HUES64 (cell line): ENCODE data around the gene NOA1.

Experiments used
- H3K27ac ChIP-seq: 2 replicates; pipeline ENCODE4 v1.7.0; 2013; ENCODE audit warnings: low read depth, low read length, inconsistent platforms
- H3K27me3 ChIP-seq: 2 replicates; pipeline ENCODE4 v1.6.1; 2013; ENCODE audit warnings: mild to moderate bottlenecking, low read length; ENCODE audit not compliant: insufficient read depth
- H3K36me3 ChIP-seq: 2 replicates; pipeline ENCODE4 v1.6.1; 2013; ENCODE audit warnings: mild to moderate bottlenecking, low read length; ENCODE audit not compliant: insufficient read depth
- H3K4me1 ChIP-seq: 2 replicates; pipeline ENCODE4 v1.6.1; 2013; ENCODE audit warnings: mild to moderate bottlenecking, low read length, moderate library complexity; ENCODE audit not compliant: insufficient read depth
- H3K4me3 ChIP-seq: 2 replicates; pipeline ENCODE4 v1.5.1; 2013; ENCODE audit warnings: mild to moderate bottlenecking, low read length, moderate library complexity
- H3K9ac ChIP-seq: 2 replicates; pipeline ENCODE4 v1.6.1; 2013; ENCODE audit warnings: mild to moderate bottlenecking, low read depth, low read length
- H3K9me3 ChIP-seq: 2 replicates; pipeline ENCODE4 v1.6.1; 2013; ENCODE audit warnings: low read depth, low read length; ENCODE audit not compliant: insufficient read depth
- WGBS: fragments of 150-250, 120-280 bp; methylation state at CpG from one replicate; pipeline ENCODE4 v1.1.7; 2013; ENCODE audit warnings: missing lambda C conversion rate; 5-methylcytosine and 5-hydroxymethylcytosine counted together

NOA1 gene

DNA sequence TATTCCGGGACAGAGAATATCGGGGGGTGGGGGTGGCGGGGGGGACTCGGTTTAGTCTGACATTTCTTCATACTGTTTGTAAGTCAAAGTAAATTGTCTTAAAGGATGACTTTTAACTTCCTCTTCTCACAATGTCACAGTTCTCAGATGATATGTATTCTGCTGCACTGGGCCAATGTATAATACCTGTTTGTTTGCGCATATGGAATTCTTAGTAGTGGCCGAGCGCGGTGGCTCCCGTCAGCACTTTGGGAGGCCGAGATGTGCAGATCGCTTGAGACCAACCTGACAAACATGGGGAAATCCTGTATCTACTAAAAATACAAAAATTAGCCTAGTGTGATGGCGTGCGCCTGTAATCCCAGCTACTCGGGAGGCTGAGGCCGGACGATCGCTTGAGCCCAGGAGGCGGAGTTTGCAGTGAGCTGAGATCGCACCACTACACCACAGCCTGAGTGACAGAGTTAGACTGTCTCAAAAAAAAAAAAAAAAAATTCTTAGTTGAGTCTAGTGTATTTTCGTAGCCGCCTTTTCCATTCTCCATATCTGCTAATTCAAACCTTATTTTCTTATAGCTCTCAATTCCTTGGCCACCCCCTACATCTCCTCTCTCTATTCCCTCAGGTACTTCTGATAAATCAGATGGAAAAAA lies 2.1 kb upstream of the NOA1 start:
- Histone ChIP-seq H3K27ac (no peak overlapping the region), H3K36me3 (peaks cover under 1% of the 10 kb centered on the region; the same call in 1 of the 2 replicates), H3K27me3 (no peaks in the 10 kb centered on the region), H3K4me1 (no peaks in the 10 kb centered on the region), H3K4me3 (peak overlapping the region; percentile 73), H3K9ac (peak overlapping the region; percentile 90; the same call in 1 of the 2 replicates), H3K9me3 (no peaks in the 10 kb centered on the region)
- WGBS: 15% methylated on average over 20 of the region's 21 CpGs

DNA sequence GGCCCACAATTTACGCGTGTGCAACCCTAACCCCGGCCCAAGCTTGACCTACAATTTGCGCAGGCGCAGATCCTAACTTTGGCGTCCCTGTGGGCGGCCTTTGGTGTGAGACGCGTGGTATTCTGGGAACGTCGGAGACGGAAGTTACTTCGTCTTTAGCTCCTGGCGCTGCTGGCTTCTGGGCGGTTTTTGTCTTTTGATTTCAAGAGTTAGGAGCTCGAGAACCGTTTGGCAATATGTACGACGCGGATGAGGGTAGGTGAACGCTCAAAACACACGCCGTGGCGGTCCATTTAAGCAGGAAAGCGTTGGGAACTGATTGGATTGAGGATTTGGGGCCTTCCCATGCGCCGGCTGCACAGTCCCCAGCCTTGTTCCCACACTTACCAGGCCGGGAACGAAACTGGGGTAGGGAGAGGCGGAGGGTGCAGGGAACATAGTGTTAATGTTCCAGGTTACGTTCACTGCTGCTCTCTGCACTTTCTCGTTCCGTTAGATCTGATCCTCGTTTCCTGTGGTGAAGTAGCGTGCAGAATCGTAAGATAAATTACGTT lies 1.4 kb upstream of the NOA1 start, which contains the start of gene POLR2B:
Gene POLR2B (plus strand): TSS at position 147 of the 554 bp plus-strand sequence. CDS start 90 bp downstream, at position 237.
- Histone ChIP-seq H3K27me3 (no peaks in the 10 kb centered on the region), H3K9ac (peak within 1 kb of the TSS; percentile 90), H3K36me3 (peaks cover 6% of the 10 kb centered on the region), H3K27ac (peak within 1 kb of the TSS; percentile 87), H3K4me1 (no peaks in the 10 kb centered on the region), H3K9me3 (no peaks in the 10 kb centered on the region), H3K4me3 (peak within 1 kb of the TSS; percentile 73)
- 1% methylated on average over 37 of the region's 37 CpGs for WGBS

DNA sequence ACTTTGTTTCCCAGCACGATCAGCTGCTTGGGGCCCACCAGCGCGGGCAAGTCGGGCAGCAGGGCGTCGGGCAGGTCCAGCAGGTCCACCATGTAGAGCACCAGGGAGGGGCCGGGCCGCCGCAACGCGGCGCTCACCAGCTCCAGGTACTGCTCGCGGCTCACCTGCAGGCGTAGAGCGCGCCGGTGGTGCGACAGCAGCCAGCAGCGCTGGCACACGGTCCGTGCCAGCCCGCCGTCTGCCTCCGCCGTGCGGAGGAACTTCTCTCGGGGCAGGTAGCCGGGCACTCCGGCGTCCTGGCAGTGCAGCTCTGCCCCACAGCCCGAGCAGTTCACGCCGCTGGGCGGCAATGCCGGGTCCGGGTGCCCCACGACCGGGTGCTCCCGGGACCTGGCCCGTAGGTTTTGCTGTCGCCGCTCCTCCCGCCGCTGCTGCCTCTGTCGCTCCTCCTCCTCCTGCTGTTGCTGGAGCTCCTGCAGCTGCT lies 527 bp downstream of the NOA1 start:
- Histone ChIP-seq H3K27me3 (no peaks in the 10 kb centered on the region), H3K36me3 (peaks cover 26% of the 10 kb centered on the region), H3K9ac (peak overlapping the region; percentile 81), H3K9me3 (no peaks in the 10 kb centered on the region), H3K27ac (no peak overlapping the region), H3K4me1 (no peaks in the 10 kb centered on the region), H3K4me3 (peak overlapping the region; percentile 73)
- WGBS: under 1% methylated on average over 46 of the region's 46 CpGs

DNA sequence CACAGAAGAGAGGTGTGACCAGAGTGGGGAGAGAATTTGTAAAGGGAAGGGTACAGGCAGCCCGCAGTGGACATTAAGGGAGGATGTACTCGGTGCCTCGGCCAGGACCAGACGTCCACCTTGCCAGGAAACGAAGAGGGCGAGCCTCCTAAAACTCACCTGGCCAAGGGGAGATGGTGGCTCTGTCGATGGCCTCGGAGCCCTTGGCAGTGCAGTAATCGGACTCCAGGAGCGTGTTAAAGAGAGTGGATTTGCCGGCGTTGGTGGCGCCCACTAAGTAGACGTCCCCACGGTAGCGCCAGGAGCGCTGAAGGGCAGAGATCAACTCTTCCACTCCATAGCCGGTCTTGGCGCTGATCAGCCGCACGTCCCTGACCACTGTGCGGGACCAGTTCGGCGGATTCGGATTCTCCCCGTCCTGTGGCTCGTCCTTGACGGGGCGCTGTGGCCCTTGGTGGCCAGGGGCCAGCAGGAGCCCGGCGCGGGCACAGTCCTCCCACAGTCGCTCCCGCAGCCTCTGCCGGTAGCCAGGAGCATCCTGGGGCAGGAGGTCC lies 1.0 kb downstream of the NOA1 start:
- Histone ChIP-seq H3K27ac (no peak overlapping the region), H3K27me3 (no peaks in the 10 kb centered on the region), H3K36me3 (peaks cover 29% of the 10 kb centered on the region), H3K4me1 (no peaks in the 10 kb centered on the region), H3K9ac (peak overlapping the region; percentile 81), H3K4me3 (peak overlapping the region; percentile 73), H3K9me3 (no peaks in the 10 kb centered on the region)
- WGBS: 5% methylated on average over 35 of the region's 35 CpGs

DNA sequence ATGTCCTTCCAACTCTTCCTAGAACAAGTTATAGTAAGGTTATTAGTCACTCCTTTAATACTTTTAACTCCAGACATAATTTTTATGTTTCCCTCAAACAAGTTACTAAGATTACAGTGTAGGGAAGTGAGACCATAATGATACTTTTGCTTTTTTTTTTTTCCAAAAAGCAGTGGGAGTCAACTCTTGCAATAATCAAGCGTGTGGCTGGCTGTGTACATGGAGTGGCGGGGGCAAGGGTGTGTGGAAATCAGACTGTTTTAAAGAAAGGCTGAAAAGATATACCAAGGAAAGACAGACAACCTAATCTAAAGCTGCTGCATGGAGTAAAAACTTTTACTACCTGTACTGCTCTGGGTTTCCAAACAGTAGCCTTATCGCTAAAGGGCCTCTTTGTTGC lies 4.1 kb downstream of the NOA1 start:
- peaks cover 58% of the 10 kb centered on the region for H3K36me3 ChIP-seq
- H3K4me3 ChIP-seq: no peak overlapping the region
- WGBS: 91% methylated on average over 3 of the region's 3 CpGs

DNA sequence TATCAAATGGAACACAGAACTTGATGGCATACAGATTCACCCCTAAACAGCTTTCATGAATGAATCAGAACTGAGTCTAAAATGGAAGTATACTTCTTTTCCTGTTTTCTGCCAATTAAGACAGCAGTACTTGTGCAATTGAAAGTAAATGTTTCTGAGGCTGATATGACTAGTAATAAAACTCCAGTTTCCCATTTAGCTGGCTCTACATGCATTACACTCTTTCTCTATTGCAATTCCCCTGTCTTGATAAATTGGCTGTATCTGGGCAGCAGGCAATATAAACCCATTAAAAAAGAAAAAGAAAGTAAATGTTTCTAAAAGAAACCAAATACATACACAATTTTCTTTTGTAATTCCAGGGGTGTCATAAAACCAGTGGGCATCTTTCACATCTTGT lies 4.6 kb downstream of the NOA1 start:
- Histone ChIP-seq H3K9me3 (no peaks in the 10 kb centered on the region), H3K9ac (no peak overlapping the region), H3K27ac (no peak overlapping the region), H3K4me1 (no peaks in the 10 kb centered on the region), H3K27me3 (no peaks in the 10 kb centered on the region), H3K36me3 (peaks cover 63% of the 10 kb centered on the region), H3K4me3 (no peak overlapping the region)

More for the DNA sequence above, 4.1 kb downstream of the NOA1 start:
- H3K27me3 ChIP-seq: no peaks in the 10 kb centered on the region
- no peak overlapping the region for H3K27ac ChIP-seq
- no peaks in the 10 kb centered on the region for H3K4me1 ChIP-seq
- H3K9ac ChIP-seq: no peak overlapping the region
- H3K9me3 ChIP-seq: no peaks in the 10 kb centered on the region

DNA sequence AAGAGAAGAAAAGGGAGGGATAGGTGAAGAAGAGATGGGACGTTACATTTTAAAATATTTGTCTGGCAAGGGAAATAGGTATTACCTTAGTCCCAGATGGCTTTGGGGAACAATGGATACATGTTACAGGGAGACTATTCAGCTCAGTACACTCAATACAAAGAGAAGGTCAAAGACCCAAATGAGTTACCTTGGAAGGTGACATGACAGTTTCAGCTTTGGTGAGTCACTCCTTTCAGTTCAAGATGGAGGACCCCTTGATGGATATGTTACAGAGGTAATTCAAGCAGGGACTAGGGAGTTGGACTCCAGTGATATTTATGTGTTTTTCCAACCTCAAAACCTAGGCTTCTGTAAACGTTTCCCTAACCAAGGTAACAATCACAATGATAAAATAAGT lies 5.0 kb downstream of the NOA1 start:
- Histone ChIP-seq H3K9ac (no peak overlapping the region), H3K4me1 (no peaks in the 10 kb centered on the region), H3K4me3 (no peak overlapping the region), H3K27ac (no peak overlapping the region), H3K36me3 (peaks cover 66% of the 10 kb centered on the region), H3K27me3 (no peaks in the 10 kb centered on the region), H3K9me3 (no peaks in the 10 kb centered on the region)
- WGBS: 94% methylated on average over 1 of the region's 2 CpGs

DNA sequence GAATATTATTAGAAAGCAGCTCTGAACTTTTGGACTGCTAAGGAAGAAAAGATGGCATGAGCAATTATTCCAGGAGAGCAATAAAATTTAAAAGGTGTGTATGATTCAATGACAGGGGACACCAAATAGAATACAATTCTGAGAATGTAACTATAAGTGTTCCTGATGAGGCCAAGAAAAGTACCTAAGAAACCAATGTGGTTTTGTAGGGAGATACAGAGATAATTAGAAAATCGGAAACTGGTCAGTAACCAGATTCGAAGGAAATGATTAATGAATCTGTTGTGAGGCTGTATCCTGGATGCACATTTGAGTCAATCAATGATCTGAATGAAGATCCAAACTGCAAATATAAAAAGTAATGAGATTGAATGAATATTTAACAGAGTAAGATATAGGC lies 6.0 kb downstream of the NOA1 start:
- no peak overlapping the region for H3K27ac ChIP-seq
- no peak overlapping the region for H3K9ac ChIP-seq
- H3K4me1 ChIP-seq: no peaks in the 10 kb centered on the region
- no peaks in the 10 kb centered on the region for H3K27me3 ChIP-seq
- H3K4me3 ChIP-seq: no peak overlapping the region
- peaks cover 76% of the 10 kb centered on the region for H3K36me3 ChIP-seq
- H3K9me3 ChIP-seq: no peaks in the 10 kb centered on the region
- 92% methylated on average over 2 of the region's 2 CpGs for WGBS

DNA sequence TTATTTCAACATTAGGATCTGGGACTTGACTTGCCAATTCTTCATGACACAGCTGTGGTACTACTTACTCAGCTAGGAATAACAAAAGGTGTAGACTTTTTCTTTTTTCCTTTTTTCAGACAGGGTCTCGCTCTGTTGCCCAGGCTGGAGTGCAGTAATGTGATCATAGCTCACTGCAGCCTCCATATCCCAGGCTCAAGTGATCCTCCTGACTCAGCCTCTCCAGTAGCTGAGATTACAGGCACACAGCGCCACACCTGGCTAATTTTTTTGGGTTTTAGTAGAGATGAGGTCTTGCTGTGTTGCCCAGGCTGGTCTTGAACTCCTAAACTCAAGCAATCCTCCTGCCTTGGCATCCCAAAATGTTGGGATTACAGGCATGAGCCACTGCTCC lies 16.3 kb downstream of the NOA1 start:
- H3K27ac ChIP-seq: no peak overlapping the region
- WGBS: 90% methylated on average over 2 of the region's 2 CpGs
- H3K27me3 ChIP-seq: no peaks in the 10 kb centered on the region
- H3K9ac ChIP-seq: no peak overlapping the region
- H3K36me3 ChIP-seq: peaks cover 50% of the 10 kb centered on the region
- H3K4me3 ChIP-seq: no peak overlapping the region
- no peaks in the 10 kb centered on the region for H3K9me3 ChIP-seq
- H3K4me1 ChIP-seq: no peaks in the 10 kb centered on the region

DNA sequence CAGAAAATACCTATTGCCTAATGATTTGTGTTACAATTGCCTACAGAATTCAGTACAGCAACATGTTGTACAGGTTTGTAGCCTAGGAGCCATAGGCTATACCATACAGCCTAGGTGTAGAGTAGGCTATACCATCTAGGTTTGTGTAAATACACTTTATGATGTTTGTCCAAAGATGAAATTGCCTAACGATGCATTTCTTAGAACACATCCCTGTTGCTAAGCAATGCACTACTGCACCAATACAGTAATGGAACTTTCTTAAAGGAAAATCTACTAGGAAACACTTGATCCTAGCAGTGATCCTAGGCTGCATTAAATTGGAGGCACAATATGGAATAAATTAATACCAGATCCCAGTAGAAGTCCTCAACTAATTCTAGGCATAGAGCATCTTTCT lies 18.3 kb downstream of the NOA1 start:
- H3K4me3 ChIP-seq: no peak overlapping the region
- H3K9me3 ChIP-seq: no peaks in the 10 kb centered on the region
- H3K4me1 ChIP-seq: no peaks in the 10 kb centered on the region
- no peak overlapping the region for H3K9ac ChIP-seq
- 100% methylated on average over 1 of the region's 1 CpG for WGBS
- H3K27me3 ChIP-seq: no peaks in the 10 kb centered on the region
- H3K36me3 ChIP-seq: peaks cover 31% of the 10 kb centered on the region
- no peak overlapping the region for H3K27ac ChIP-seq

DNA sequence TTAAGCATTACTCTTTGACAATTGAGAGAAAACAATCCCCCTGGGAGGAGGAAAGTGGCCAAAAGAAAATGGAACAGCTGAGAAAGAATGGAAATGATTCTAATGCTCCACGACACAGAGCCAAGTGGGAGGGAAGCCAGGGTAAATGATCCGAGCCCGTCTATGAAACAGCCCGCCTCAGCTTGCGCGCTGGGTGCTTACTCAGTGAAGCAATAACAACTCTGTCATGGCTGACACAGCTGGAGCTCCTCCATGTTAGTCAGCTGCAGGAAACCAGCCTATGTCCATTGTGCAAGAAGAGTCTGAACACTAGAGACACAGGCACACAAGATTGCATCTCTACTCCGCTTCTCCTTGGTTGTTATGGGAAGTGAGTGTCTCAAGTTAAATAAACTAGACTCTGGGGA lies 19.3 kb downstream of the NOA1 start:
- Histone ChIP-seq H3K4me3 (no peak overlapping the region), H3K9ac (no peak overlapping the region), H3K27ac (no peak overlapping the region), H3K36me3 (peaks cover 23% of the 10 kb centered on the region), H3K9me3 (no peaks in the 10 kb centered on the region), H3K4me1 (no peaks in the 10 kb centered on the region), H3K27me3 (no peaks in the 10 kb centered on the region)
- 88% methylated on average over 7 of the region's 7 CpGs for WGBS
